DND-41 (cell line): Measurements from ENCODE around the gene PCSK2.

Experiments used
- ATAC-seq: fragments of 200-7000 bp; cut with Tn5 transposase; 3 replicates; pipeline ENCODE4 v1.9.1; 2021; ENCODE audit warnings: low read depth; ENCODE audit not compliant: insufficient read depth
- DNase-seq: peaks from one replicate; pipeline ENCODE4 v3.0.0-alpha.2; 2020
- H2AFZ ChIP-seq: 2 replicates; pipeline ENCODE4 v1.6.0; 2012; ENCODE audit warnings: low read depth, low read length
- H3K27ac ChIP-seq: 2 replicates; pipeline ENCODE4 v1.5.1; 2012; ENCODE audit warnings: low read length, inconsistent platforms
- H3K27me3 ChIP-seq: fragments of 200-600 bp; sonication (generic); 2 replicates; pipeline ENCODE4 v1.6.0; 2012; ENCODE audit warnings: low read length, mild to moderate bottlenecking, inconsistent platforms; ENCODE audit not compliant: insufficient read depth, poor library complexity
- H3K36me3 ChIP-seq: 2 replicates; pipeline ENCODE4 v1.5.1; 2012; ENCODE audit warnings: low read length, inconsistent platforms; ENCODE audit not compliant: insufficient read depth
- H3K4me1 ChIP-seq: 2 replicates; pipeline ENCODE4 v1.5.1; 2012; ENCODE audit warnings: mild to moderate bottlenecking, low read length; ENCODE audit not compliant: insufficient read depth
- H3K4me2 ChIP-seq: 2 replicates; pipeline ENCODE4 v1.6.0; 2012; ENCODE audit warnings: mild to moderate bottlenecking, moderate library complexity, low read length, inconsistent platforms; ENCODE audit not compliant: insufficient read depth
- H3K4me3 ChIP-seq, 2 experiments: fragments of 200-600 bp in 1 of 2; shearing (Covaris generic) in 1 of 2; 2 replicates each; pipeline ENCODE4 v1.5.1; 2012 to 2016; ENCODE audit warnings: inconsistent platforms in 2 of 2, low read length in 2 of 2, mild to moderate bottlenecking in 2 of 2, low read depth in 1 of 2, moderate library complexity in 1 of 2
- H3K79me2 ChIP-seq: 2 replicates; pipeline ENCODE4 v1.6.0; 2012; ENCODE audit warnings: low read length, inconsistent platforms; ENCODE audit not compliant: insufficient read depth
- H3K9ac ChIP-seq: 2 replicates; pipeline ENCODE4 v1.6.0; 2012; ENCODE audit warnings: low read depth, mild to moderate bottlenecking, inconsistent platforms, low read length, moderate library complexity
- H3K9me3 ChIP-seq: 2 replicates; pipeline ENCODE4 v1.5.1; 2012; ENCODE audit warnings: low read length, moderate library complexity, mild to moderate bottlenecking, inconsistent platforms; ENCODE audit not compliant: insufficient read depth, severe bottlenecking
- H4K20me1 ChIP-seq: 2 replicates; pipeline ENCODE4 v1.6.0; 2012; ENCODE audit warnings: low read length; ENCODE audit not compliant: insufficient read depth
- CTCF ChIP-seq: IDR thresholded peaks from 2 replicates; pipeline ENCODE4 v1.5.1; 2012; ENCODE audit warnings: borderline replicate concordance, low read length, moderate library complexity, mild to moderate bottlenecking; ENCODE audit not compliant: poor library complexity, severe bottlenecking; ENCODE audit errors: extremely low read depth
- EZH2 ChIP-seq: IDR thresholded peaks from 3 replicates; pipeline ENCODE4 v1.6.1; 2012; ENCODE audit warnings: borderline replicate concordance, low read depth, mild to moderate bottlenecking, moderate library complexity, low read length, inconsistent platforms; ENCODE audit not compliant: severe bottlenecking

Gene PCSK2

GRCh38 chr20:17233626-17234025 lies 6.8 kb downstream of the PCSK2 start:
- Histone ChIP-seq H3K27ac (no peak overlapping the region), H3K27me3 (no peaks in the 10 kb centered on the region), H4K20me1 (no peaks in the 10 kb centered on the region), H3K79me2 (no peaks in the 10 kb centered on the region), H3K4me3 (no peak overlapping the region), H3K4me2 (no peak overlapping the region), H3K9ac (no peak overlapping the region), H3K36me3 (no peaks in the 10 kb centered on the region), H3K9me3 (no peaks in the 10 kb centered on the region), H2AFZ (no peak overlapping the region), H3K4me1 (no peaks in the 10 kb centered on the region)
- DNase-seq (no peak), ATAC-seq (no peak)
- TF ChIP-seq EZH2: no peak
- TF ChIP-seq CTCF: no peak

GRCh38 chr20:17236766-17237165 lies 9.9 kb downstream of the PCSK2 start:
- Histone ChIP-seq H3K4me3 (no peak overlapping the region), H3K9ac (no peak overlapping the region), H3K27ac (no peak overlapping the region), H3K4me2 (no peak overlapping the region), H3K79me2 (no peaks in the 10 kb centered on the region), H3K4me1 (no peaks in the 10 kb centered on the region), H2AFZ (no peak overlapping the region), H4K20me1 (no peaks in the 10 kb centered on the region), H3K27me3 (no peaks in the 10 kb centered on the region), H3K9me3 (no peaks in the 10 kb centered on the region), H3K36me3 (no peaks in the 10 kb centered on the region)
- TF ChIP-seq CTCF (no peak), EZH2 (no peak)
- ATAC-seq (no peak), DNase-seq (no peak)

GRCh38 chr20:17248224-17248623 lies 21.4 kb downstream of the PCSK2 start:
- H3K36me3 ChIP-seq: no peaks in the 10 kb centered on the region
- no peaks in the 10 kb centered on the region for H3K79me2 ChIP-seq
- DNase-seq (no peak), ATAC-seq (no peak)
- no peaks in the 10 kb centered on the region for H3K4me1 ChIP-seq
- H3K27me3 ChIP-seq: no peaks in the 10 kb centered on the region
- H2AFZ ChIP-seq: no peak overlapping the region
- no peak overlapping the region for H3K9ac ChIP-seq
- no peak overlapping the region for H3K27ac ChIP-seq
- no peak for TF ChIP-seq CTCF
- no peak for TF ChIP-seq EZH2
- H3K4me3 ChIP-seq: no peak overlapping the region
- no peaks in the 10 kb centered on the region for H3K9me3 ChIP-seq
- no peak overlapping the region for H3K4me2 ChIP-seq
- H4K20me1 ChIP-seq: no peaks in the 10 kb centered on the region

GRCh38 chr20:17262786-17263185 lies 35.9 kb downstream of the PCSK2 start:
- Histone ChIP-seq H3K79me2 (no peaks in the 10 kb centered on the region), H3K27ac (no peak overlapping the region), H3K9me3 (no peaks in the 10 kb centered on the region), H3K27me3 (no peaks in the 10 kb centered on the region), H2AFZ (no peak overlapping the region), H3K9ac (no peak overlapping the region), H3K4me1 (no peaks in the 10 kb centered on the region), H3K36me3 (no peaks in the 10 kb centered on the region), H4K20me1 (no peaks in the 10 kb centered on the region), H3K4me3 (no peak overlapping the region), H3K4me2 (no peak overlapping the region)
- no peak for ATAC-seq
- TF ChIP-seq EZH2 (no peak), CTCF (no peak)
- no peak for DNase-seq
